Neural progenitor cell (in vitro differentiated cells): ENCODE measurements around the gene GARIN6. TPM values are rescaled to one million over a fixed set of nuclear protein-coding genes. Genes with fewer than 3 reads are reported as not detected.

Source experiments
- DNase-seq: peaks from one replicate; pipeline ENCODE4 v3.0.0-alpha.2; 2016; ENCODE audit warnings: low spot score
- H2AFZ ChIP-seq: fragments of 200-600 bp; sonication (generic); replicated peaks from 2 replicates; pipeline ENCODE4 v1.6.1; 2016; ENCODE audit warnings: antibody characterized with exemption
- H3F3A ChIP-seq: fragments of 200-600 bp; sonication (generic); 2 replicates; pipeline ENCODE4 v1.6.1; 2016; ENCODE audit warnings: antibody characterized with exemption, low read depth
- H3K27ac ChIP-seq: fragments of 200-600 bp; sonication (generic); 2 replicates; pipeline ENCODE4 v1.5.1; 2016; ENCODE audit warnings: mild to moderate bottlenecking
- H3K27me3 ChIP-seq: fragments of 200-600 bp; sonication (generic); 2 replicates; pipeline ENCODE4 v1.6.1; 2016; ENCODE audit warnings: mild to moderate bottlenecking, moderate library complexity
- H3K36me3 ChIP-seq: fragments of 200-600 bp; sonication (generic); 2 replicates; pipeline ENCODE4 v1.5.1; 2016
- H3K4me1 ChIP-seq: fragments of 200-600 bp; sonication (generic); 2 replicates; pipeline ENCODE4 v1.6.1; 2016; ENCODE audit warnings: mixed run types
- H3K4me2 ChIP-seq: fragments of 200-600 bp; sonication (generic); 2 replicates; pipeline ENCODE4 v1.6.1; 2016
- H3K4me3 ChIP-seq: fragments of 200-600 bp; sonication (generic); 2 replicates; pipeline ENCODE4 v1.5.1; 2016
- H3K79me2 ChIP-seq: fragments of 200-600 bp; sonication (generic); 2 replicates; pipeline ENCODE4 v1.6.1; 2016; ENCODE audit warnings: low read depth
- H3K9ac ChIP-seq: fragments of 200-600 bp; sonication (generic); 2 replicates; pipeline ENCODE4 v1.6.1; 2016
- H3K9me3 ChIP-seq: fragments of 200-600 bp; sonication (generic); 2 replicates; pipeline ENCODE4 v1.5.1; 2016; ENCODE audit warnings: low read depth
- H4K20me1 ChIP-seq: fragments of 200-600 bp; sonication (generic); 2 replicates; pipeline ENCODE4 v1.6.1; 2016; ENCODE audit warnings: low read depth
- H3K27ac Mint-ChIP-seq: 3 replicates; pipeline ENCODE4 v1.8.0; 2021; ENCODE audit warnings: mixed read lengths
- H3K27me3 Mint-ChIP-seq: 2 replicates; pipeline ENCODE4 v1.8.0; 2022; ENCODE audit warnings: low read depth, mild to moderate bottlenecking, inconsistent platforms, moderate library complexity, mixed read lengths; ENCODE audit not compliant: insufficient read depth
- H3K36me3 Mint-ChIP-seq: 3 replicates; pipeline ENCODE4 v1.8.0; 2021; ENCODE audit warnings: mixed read lengths
- H3K4me1 Mint-ChIP-seq: 3 replicates; pipeline ENCODE4 v1.8.0; 2021; ENCODE audit warnings: mixed read lengths
- H3K4me3 Mint-ChIP-seq: 3 replicates; pipeline ENCODE4 v1.8.0; 2021; ENCODE audit warnings: mild to moderate bottlenecking, moderate library complexity, mixed read lengths
- H3K9me3 Mint-ChIP-seq: 3 replicates; pipeline ENCODE4 v1.8.0; 2020; ENCODE audit warnings: mixed read lengths
- CTCF ChIP-seq: fragments of 200-600 bp; sonication (generic); IDR thresholded peaks from 2 replicates; pipeline ENCODE4 v1.5.1; 2017; ENCODE audit warnings: antibody characterized with exemption, mild to moderate bottlenecking
- EZH2 ChIP-seq: fragments of 200-600 bp; sonication (generic); IDR thresholded peaks from 2 replicates; pipeline ENCODE4 v1.6.1; 2017; ENCODE audit warnings: antibody characterized with exemption, mild to moderate bottlenecking, moderate library complexity
- EZH2phosphoT487 ChIP-seq: fragments of 200-600 bp; sonication (generic); IDR thresholded peaks from 2 replicates; pipeline ENCODE4 v1.6.1; 2017; ENCODE audit warnings: antibody characterized with exemption
- total RNA-seq: library from RNA; depleted of rRNA; stranded (reverse); fragments of >200 nt; gene quantifications from 2 replicates; pipeline ENCODE4 v1.2.3, GENCODE V29; 2015; ENCODE audit warnings: low replicate concordance

The GARIN6 gene
- total RNA-seq, 1 donor from 2014 or later: not detected

DNA sequence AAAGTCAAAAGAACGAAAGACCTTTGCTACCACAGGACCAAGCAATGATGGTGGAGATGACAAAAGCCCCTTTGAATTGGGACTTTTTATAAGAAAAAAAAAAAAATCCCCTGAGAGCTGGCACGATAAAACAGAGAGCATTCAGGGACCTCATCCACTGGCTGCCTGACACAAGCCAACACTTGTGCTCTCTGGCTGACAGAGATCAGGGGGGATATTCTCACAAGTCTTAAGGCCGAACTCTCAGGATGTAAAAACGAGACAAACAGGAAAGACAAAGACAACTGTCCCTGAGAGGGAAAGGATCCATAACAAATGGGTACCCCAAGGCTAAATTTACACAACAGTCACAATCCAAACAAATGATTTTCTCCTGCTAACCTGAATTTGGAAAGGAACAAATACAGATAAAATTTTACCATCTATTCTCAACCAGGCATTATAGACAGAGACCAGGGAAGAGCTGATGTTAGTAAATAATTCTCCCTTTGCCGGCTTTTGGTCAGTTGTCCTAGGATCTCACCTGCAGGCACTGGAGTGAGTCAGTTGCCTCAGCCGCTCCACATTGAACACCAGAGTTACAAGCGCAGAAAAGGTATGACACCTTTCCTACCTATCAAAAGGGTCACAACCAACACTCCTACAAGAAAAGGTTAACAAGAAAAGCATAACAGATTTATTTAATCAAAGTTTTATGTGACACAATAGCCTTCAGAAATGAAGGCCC, 37.9 kb upstream of the GARIN6 start:
- no peak overlapping the region for H2AFZ ChIP-seq
- H4K20me1 ChIP-seq: no peaks in the 10 kb centered on the region
- H3K27ac ChIP-seq: no peak overlapping the region
- no peak for TF ChIP-seq EZH2
- no peak for TF ChIP-seq EZH2phosphoT487
- TF ChIP-seq CTCF: no peak
- no peak overlapping the region for H3K4me3 Mint-ChIP-seq
- no peaks in the 10 kb centered on the region for H3K27me3 ChIP-seq
- no peaks in the 10 kb centered on the region for H3K4me1 Mint-ChIP-seq
- H3K9me3 ChIP-seq: no peaks in the 10 kb centered on the region
- no peaks in the 10 kb centered on the region for H3K36me3 Mint-ChIP-seq
- no peaks in the 10 kb centered on the region for H3K79me2 ChIP-seq
- H3K4me1 ChIP-seq: no peaks in the 10 kb centered on the region
- H3K27me3 Mint-ChIP-seq: no peaks in the 10 kb centered on the region
- no peak overlapping the region for H3K4me2 ChIP-seq
- H3K4me3 ChIP-seq: no peak overlapping the region
- H3F3A ChIP-seq: no peaks in the 10 kb centered on the region
- H3K36me3 ChIP-seq: no peaks in the 10 kb centered on the region
- H3K9ac ChIP-seq: no peak overlapping the region
- no peaks in the 10 kb centered on the region for H3K9me3 Mint-ChIP-seq
- DNase-seq: no peak
- H3K27ac Mint-ChIP-seq: no peak overlapping the region

GRCh38 chr12:99611117-99611516, 36.4 kb upstream of the GARIN6 start:
- Mint-ChIP-seq H3K36me3 (no peaks in the 10 kb centered on the region), H3K27me3 (no peaks in the 10 kb centered on the region), H3K9me3 (no peaks in the 10 kb centered on the region), H3K4me1 (no peaks in the 10 kb centered on the region), H3K4me3 (no peak overlapping the region), H3K27ac (no peak overlapping the region)
- Histone ChIP-seq H3K79me2 (no peaks in the 10 kb centered on the region), H3F3A (no peaks in the 10 kb centered on the region), H3K27me3 (no peaks in the 10 kb centered on the region), H2AFZ (no peak overlapping the region), H3K4me2 (no peak overlapping the region), H3K36me3 (no peaks in the 10 kb centered on the region), H3K27ac (no peak overlapping the region), H3K9me3 (no peaks in the 10 kb centered on the region), H3K4me1 (no peaks in the 10 kb centered on the region), H3K4me3 (no peak overlapping the region), H4K20me1 (no peaks in the 10 kb centered on the region), H3K9ac (no peak overlapping the region)
- TF ChIP-seq CTCF (no peak), EZH2phosphoT487 (no peak), EZH2 (no peak)
- DNase-seq: no peak

GRCh38 chr12:99611599-99611998, 36.0 kb upstream of the GARIN6 start:
- Histone ChIP-seq H3F3A (no peaks in the 10 kb centered on the region), H3K27ac (no peak overlapping the region), H3K4me3 (no peak overlapping the region), H3K4me1 (no peaks in the 10 kb centered on the region), H4K20me1 (no peaks in the 10 kb centered on the region), H3K36me3 (no peaks in the 10 kb centered on the region), H3K9ac (no peak overlapping the region), H3K79me2 (no peaks in the 10 kb centered on the region), H3K27me3 (no peaks in the 10 kb centered on the region), H2AFZ (no peak overlapping the region), H3K9me3 (no peaks in the 10 kb centered on the region), H3K4me2 (no peak overlapping the region)
- Mint-ChIP-seq H3K36me3 (no peaks in the 10 kb centered on the region), H3K27ac (no peak overlapping the region), H3K9me3 (no peaks in the 10 kb centered on the region), H3K4me1 (no peaks in the 10 kb centered on the region), H3K4me3 (no peak overlapping the region), H3K27me3 (no peaks in the 10 kb centered on the region)
- no peak for DNase-seq
- TF ChIP-seq EZH2 (no peak), CTCF (no peak), EZH2phosphoT487 (no peak)
